Measurements from ENCODE around the gene ARHGAP10.

Gene ARHGAP10

GRCh38 chr4:147944249-147944648 is 212.4 kb downstream of the ARHGAP10 start:
- no peak overlapping the region for H3K4me3 ChIP-seq (ENCODE audit: low read depth, low read length)
- no peak for TF ChIP-seq CTCF (IDR thresholded peaks at IDR 0.05; ENCODE audit: low read depth, low read length, missing control alignments)
- DNase-seq (ENCODE audit: low read depth) = no peak

- no peak for DNase-seq (ENCODE audit: low read depth)
- TF ChIP-seq CTCF (IDR thresholded peaks at IDR 0.05; ENCODE audit: low read depth, low read length, missing control alignments) = no peak
- H3K4me3 ChIP-seq (ENCODE audit: low read depth, low read length) = no peak overlapping the region
These were observed 212.9 kb downstream of the ARHGAP10 start for GRCh38 chr4:147944670-147945260.

- DNase-seq (ENCODE audit: low read depth) = no peak
- no peak for TF ChIP-seq CTCF (IDR thresholded peaks at IDR 0.05; ENCODE audit: low read depth, low read length, missing control alignments)
- H3K4me3 ChIP-seq (ENCODE audit: low read depth, low read length) = no peak overlapping the region
These were observed 216.4 kb downstream of the ARHGAP10 start for GRCh38 chr4:147948336-147948735.

- no peak for DNase-seq (ENCODE audit: low read depth)
- H3K4me3 ChIP-seq (ENCODE audit: low read depth, low read length) = no peak overlapping the region
- no peak for TF ChIP-seq CTCF (IDR thresholded peaks at IDR 0.05; ENCODE audit: low read depth, low read length, missing control alignments)
These were observed 218.4 kb downstream of the ARHGAP10 start for GRCh38 chr4:147950261-147950660.

- no peak overlapping the region for H3K4me3 ChIP-seq (ENCODE audit: low read depth, low read length)
- no peak for TF ChIP-seq CTCF (IDR thresholded peaks at IDR 0.05; ENCODE audit: low read depth, low read length, missing control alignments)
- DNase-seq (ENCODE audit: low read depth) = no peak
These were observed 219.0 kb downstream of the ARHGAP10 start for GRCh38 chr4:147950841-147951240.

GRCh38 chr4:147954850-147955249 is 223.0 kb downstream of the ARHGAP10 start:
- no peak for TF ChIP-seq CTCF (IDR thresholded peaks at IDR 0.05; ENCODE audit: low read depth, low read length, missing control alignments)
- no peak for DNase-seq (ENCODE audit: low read depth)
- no peak overlapping the region for H3K4me3 ChIP-seq (ENCODE audit: low read depth, low read length)

- H3K4me3 ChIP-seq (ENCODE audit: low read depth, low read length) = no peak overlapping the region
- DNase-seq (ENCODE audit: low read depth) = no peak
- no peak for TF ChIP-seq CTCF (IDR thresholded peaks at IDR 0.05; ENCODE audit: low read depth, low read length, missing control alignments)
These were observed 224.1 kb downstream of the ARHGAP10 start for GRCh38 chr4:147955827-147956558.
